Keratinocyte (primary cell): Measurements from ENCODE around the gene STK4. TPM values are rescaled to one million over a fixed set of nuclear protein-coding genes. Genes with fewer than 3 reads are reported as not detected.

Source experiments
- DNase-seq: peaks from one replicate; pipeline ENCODE4 v3.0.0-alpha.2; 2011; ENCODE audit warnings: low read depth, missing footprints, low spot score
- FAIRE-seq: peaks from 2 replicates; lab custom pipeline; 2011; peaks lifted over from hg19 to GRCh38; lab: Jason Lieb, UNC
- H2AFZ ChIP-seq: 2 replicates; pipeline ENCODE4 v1.6.0; 2012; ENCODE audit warnings: low read length, control low read depth, inconsistent platforms; ENCODE audit not compliant: control insufficient read depth
- H3K27ac ChIP-seq: 2 replicates; pipeline ENCODE4 v1.5.1; 2011; ENCODE audit warnings: low read length; ENCODE audit not compliant: control insufficient read depth, insufficient read depth
- H3K27me3 ChIP-seq: 3 replicates; pipeline ENCODE4 v1.6.0; 2011; ENCODE audit warnings: low read length; ENCODE audit not compliant: control insufficient read depth, insufficient read depth; ENCODE audit errors: extremely low read depth
- H3K36me3 ChIP-seq, 2 experiments: 2 replicates in 1 of 2; 3 replicates in 1 of 2; pipeline ENCODE4 v1.5.1; 2011; ENCODE audit warnings: low read length in 2 of 2, mild to moderate bottlenecking in 1 of 2; ENCODE audit not compliant: control insufficient read depth in 2 of 2, insufficient read depth in 2 of 2; ENCODE audit errors: extremely low read depth in 1 of 2
- H3K4me1 ChIP-seq: 3 replicates; pipeline ENCODE4 v1.5.1; 2011; ENCODE audit warnings: low read length; ENCODE audit not compliant: control insufficient read depth, insufficient read depth; ENCODE audit errors: extremely low read depth
- H3K4me2 ChIP-seq: 3 replicates; pipeline ENCODE4 v1.6.0; 2011; ENCODE audit warnings: low read depth, low read length; ENCODE audit not compliant: control insufficient read depth, insufficient read depth; ENCODE audit errors: extremely low read depth
- H3K4me3 ChIP-seq, 3 experiments: fragments of 200-600 bp in 1 of 3; sonication (generic) in 1 of 3; 2 replicates in 2 of 3; 3 replicates in 1 of 3; pipeline ENCODE4 v1.5.1; 2011 to 2016; ENCODE audit warnings: low read length in 3 of 3, mild to moderate bottlenecking in 3 of 3, control low read depth in 2 of 3, inconsistent platforms in 1 of 3, low read depth in 1 of 3, mixed read lengths in 1 of 3, mixed run types in 1 of 3, moderate library complexity in 1 of 3; ENCODE audit not compliant: control insufficient read depth in 2 of 3, insufficient read depth in 2 of 3; ENCODE audit errors: extremely low read depth in 1 of 3
- H3K79me2 ChIP-seq: 2 replicates; pipeline ENCODE4 v1.6.0; 2012; ENCODE audit warnings: low read length; ENCODE audit not compliant: control insufficient read depth, insufficient read depth
- H3K9ac ChIP-seq: 3 replicates; pipeline ENCODE4 v1.6.0; 2011; ENCODE audit warnings: low read length; ENCODE audit not compliant: control insufficient read depth, insufficient read depth; ENCODE audit errors: extremely low read depth
- H3K9me1 ChIP-seq: 3 replicates; pipeline ENCODE4 v1.6.0; 2011; ENCODE audit warnings: low read length; ENCODE audit not compliant: control insufficient read depth, insufficient read depth; ENCODE audit errors: extremely low read depth
- H3K9me3 ChIP-seq: 2 replicates; pipeline ENCODE4 v1.5.1; 2012; ENCODE audit warnings: low read depth, low read length; ENCODE audit not compliant: control insufficient read depth
- H4K20me1 ChIP-seq: 3 replicates; pipeline ENCODE4 v1.6.0; 2011; ENCODE audit warnings: low read length; ENCODE audit not compliant: control insufficient read depth, insufficient read depth; ENCODE audit errors: extremely low read depth
- CTCF ChIP-seq, 3 experiments: IDR thresholded peaks in 1 of 3; conservative IDR thresholded peaks in 1 of 3; optimal IDR thresholded peaks in 1 of 3; 2 replicates in 2 of 3; 3 replicates in 1 of 3; pipeline versions ENCODE3 to v1.5.1; 2011; ENCODE audit warnings: low read length in 3 of 3, mild to moderate bottlenecking in 3 of 3, moderate library complexity in 2 of 3, control low read depth in 1 of 3, inconsistent platforms in 1 of 3; ENCODE audit not compliant: insufficient read depth in 2 of 3; ENCODE audit errors: extremely low read depth in 1 of 3
- EZH2 ChIP-seq: IDR thresholded peaks from one replicate; pipeline ENCODE4 v1.6.1; 2012; ENCODE audit warnings: inconsistent platforms, mild to moderate bottlenecking, low read length, moderate library complexity
- dilution Hi-C: fragments of 300-500 bp; cut with MboI; formaldehyde crosslinking; loops from one replicate; pipeline ENCODE4 v1.7.0; 2020; ENCODE audit warnings: low sequenced_read_pairs; ENCODE audit not compliant: extremely low pct_ligation_motif_present
- polyA plus RNA-seq, 5 experiments: library from polyadenylated mRNA; depleted of rRNA in 3 of 5; stranded (reverse) in 3 of 5; stranded (forward) in 1 of 5; unstranded in 1 of 5; fragments of >200 nt; gene quantifications; 1 replicate in 1 of 5; 2 replicates in 3 of 5; 3 replicates in 1 of 5; pipeline versions ENCODE4 v1.2.1 to v1.2.3, GENCODE V29; 2011 to 2012; ENCODE audit warnings: missing spikeins in 2 of 5, low read depth in 1 of 5, low replicate concordance in 1 of 5

The STK4 gene
- polyA plus RNA-seq, 1 donor (not counting 4 experiments of a cell fraction or from before 2014, with no cell fraction given) = 30.5 TPM

GRCh38 chr20:45032276-45032675, 66.0 kb downstream of the STK4 start:
- dilution Hi-C loops = no loop called here
- Histone ChIP-seq H2AFZ (no peak overlapping the region), H3K9me3 (no peaks in the 10 kb centered on the region), H4K20me1 (no peaks in the 10 kb centered on the region), H3K79me2 (peaks cover 3% of the 10 kb centered on the region), H3K4me2 (no peak overlapping the region), H3K27me3 (no peaks in the 10 kb centered on the region), H3K27ac (peak overlapping the region; percentile 13), H3K4me1 (peaks cover 34% of the 10 kb centered on the region), H3K9ac (no peak overlapping the region), H3K36me3 (peaks cover 0 to 2% of the 10 kb centered on the region in 2 experiments), H3K9me1 (no peaks in the 10 kb centered on the region), H3K4me3 (no peak overlapping the region)
- TF ChIP-seq EZH2 (no peak), CTCF (optimal IDR thresholded peaks at IDR 0.05 in 1 of 3, IDR thresholded peaks at IDR 0.05 in 1 of 3, conservative IDR thresholded peaks at IDR 0.05 in 1 of 3; ENCODE audit: extremely low read depth in 1 of 3, insufficient read depth in 2 of 3, low read length in 3 of 3) (no peak)
- no peak for DNase-seq
- FAIRE-seq = no peak

- Histone ChIP-seq H3K4me1 (peaks cover 39% of the 10 kb centered on the region), H3K36me3 (peaks cover 0 to 2% of the 10 kb centered on the region in 2 experiments), H3K4me3 (no peak overlapping the region), H3K79me2 (peaks cover 3% of the 10 kb centered on the region), H2AFZ (no peak overlapping the region), H4K20me1 (no peaks in the 10 kb centered on the region), H3K9me1 (no peaks in the 10 kb centered on the region), H3K27me3 (no peaks in the 10 kb centered on the region), H3K9me3 (no peaks in the 10 kb centered on the region), H3K9ac (no peak overlapping the region), H3K27ac (peak overlapping the region; percentile 13), H3K4me2 (no peak overlapping the region)
- DNase-seq = no peak
- no peak for FAIRE-seq
- TF ChIP-seq CTCF (optimal IDR thresholded peaks at IDR 0.05 in 1 of 3, IDR thresholded peaks at IDR 0.05 in 1 of 3, conservative IDR thresholded peaks at IDR 0.05 in 1 of 3; ENCODE audit: extremely low read depth in 1 of 3, insufficient read depth in 2 of 3, low read length in 3 of 3) = no peak
- no peak for TF ChIP-seq EZH2
- dilution Hi-C loops = no loop called here
Measured at GRCh38 chr20:45032781-45033180, 66.5 kb downstream of the STK4 start.
